ENCODE results near the gene XCL1.

DNA sequence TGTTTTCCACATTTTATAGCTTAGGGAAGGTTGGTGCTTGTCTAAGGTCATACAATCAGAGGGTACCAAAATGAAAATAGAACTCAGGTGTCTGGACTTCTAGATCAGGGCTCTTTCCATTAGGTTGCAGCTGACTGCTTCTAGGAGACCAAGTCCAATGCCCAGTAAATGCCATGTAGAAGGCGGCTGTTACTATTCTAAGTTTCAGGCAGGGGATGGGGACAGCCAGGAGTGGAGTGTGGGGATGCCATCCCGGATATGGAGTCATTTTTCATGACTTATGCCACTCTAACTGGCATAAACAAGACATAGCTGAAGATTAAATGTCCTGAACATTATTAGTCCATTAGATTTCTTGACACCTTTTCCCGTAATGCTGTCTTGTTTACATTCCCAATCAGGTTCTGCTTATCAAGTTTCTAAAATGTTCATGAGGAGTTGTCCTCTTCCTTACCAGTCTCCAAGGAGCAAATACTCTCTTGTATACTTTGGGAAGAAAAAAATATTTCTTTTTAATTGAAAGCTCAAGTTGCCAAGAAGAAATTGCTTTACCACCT lies 31.5 kb downstream of the XCL1 start:
- TF ChIP-seq EZH2phosphoT487 (IDR thresholded peaks at IDR 0.05; ENCODE audit: insufficient read depth, low read depth) (no peak), EZH2 (IDR thresholded peaks at IDR 0.05; ENCODE audit: insufficient read depth, poor library complexity, severe bottlenecking) (no peak)
